Left lung (tissue), 10 donors: ENCODE measurements around the gene OS9. TPM values are rescaled to one million over a fixed set of nuclear protein-coding genes. Genes with fewer than 3 reads are reported as not detected.

Experiments used
- ATAC-seq: fragments of 200-7000 bp; cut with Tn5 transposase; one replicate; pipeline ENCODE4 v1.9.1; 2020; ENCODE audit warnings: moderate library complexity
- DNase-seq, 4 donors: peaks; one replicate each; pipeline ENCODE4 v3.0.0-alpha.2; 2013 to 2020
- H3K27ac ChIP-seq, 2 donors: fragments of 200-600 bp; sonication (generic) in 1 of 2; one replicate each; pipeline versions ENCODE4 v1.5.0 to v1.8.0; 2020 to 2021
- H3K27me3 ChIP-seq, 2 donors: fragments of 200-600 bp; sonication (generic) in 1 of 2; one replicate each; pipeline versions ENCODE4 v1.5.0 to v1.8.0; 2020 to 2021
- H3K36me3 ChIP-seq, 2 donors: fragments of 200-600 bp; sonication (generic) in 1 of 2; one replicate each; pipeline versions ENCODE4 v1.5.0 to v1.8.0; 2020 to 2021
- H3K4me1 ChIP-seq, 2 donors: fragments of 200-600 bp; one replicate each; pipeline ENCODE4 v1.8.0; 2021
- H3K4me3 ChIP-seq, 2 donors: fragments of 200-600 bp; sonication (generic) in 1 of 2; one replicate each; pipeline versions ENCODE4 v1.5.0 to v1.8.0; 2020 to 2021; ENCODE audit warnings: mild to moderate bottlenecking in 1 of 2
- H3K9me3 ChIP-seq, 2 donors: fragments of 200-600 bp; sonication (generic) in 1 of 2; one replicate each; pipeline versions ENCODE4 v1.5.0 to v1.8.0; 2020 to 2021
- intact Hi-C, 2 donors: fragments of 100-400 bp; cut with DNase I; formaldehyde crosslinking; loops; one replicate each; pipeline versions ENCODE4 v1.11.2 to v1.14.2; 2022
- polyA plus RNA-seq, 6 donors: library from polyadenylated mRNA; unstranded; fragments of 120-200 nt; gene quantifications; one replicate each; pipeline ENCODE4 v1.2.1, GENCODE V29; 2013; ENCODE audit not compliant: insufficient read length in 6 of 6
- total RNA-seq, 2 donors: library from RNA; stranded (reverse); fragmentation: NEBNext Ultra II Directional; extraction: Animal tissue kit (Norgen Biotek cat#: 25700); gene quantifications; one replicate each; pipeline ENCODE4 v1.2.1, GENCODE V29; 2021
- TF ChIP-seq, protein P1 (sequence below), 2 donors: fragments of 200-600 bp; sonication (generic) in 1 of 2; IDR thresholded peaks; one replicate each; pipeline versions ENCODE4 v1.5.0 to v1.8.0; 2021; ENCODE audit warnings: antibody characterized with exemption in 2 of 2
- donor health status: DM: no; HTN: yes; CAD: no.
- donor health status: DM: no; HTN: no; CAD: no.

Gene OS9
- total and polyA plus RNA-seq, 8 donors, result 200 to 321 (median 225) TPM

DNA sequence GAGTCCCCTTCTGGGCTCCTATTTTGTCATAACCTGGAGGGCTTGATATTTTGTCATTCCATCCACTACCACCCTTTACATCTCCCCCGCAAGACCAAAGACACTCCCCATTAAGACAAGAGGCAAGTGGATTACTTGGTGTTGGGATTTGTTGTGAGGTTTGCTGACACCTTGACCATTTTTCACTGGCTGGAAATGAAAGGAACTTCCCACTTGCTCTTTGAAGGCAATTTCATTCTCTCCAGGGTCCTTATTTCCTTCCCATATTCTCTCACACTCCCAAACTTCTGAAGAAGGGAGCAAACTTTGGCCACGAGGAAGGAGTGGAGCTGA, 29.7 kb downstream of the OS9 start:
- no peak overlapping the region for H3K4me3 ChIP-seq
- H3K4me1 ChIP-seq, result peaks cover 4 to 6% of the 10 kb centered on the region in 2 donors
- intact Hi-C loops, result no loop called here
- H3K36me3 ChIP-seq, result peaks cover 0 to 66% of the 10 kb centered on the region in 2 donors
- peaks cover 0 to 7% of the 10 kb centered on the region in 2 donors for H3K27me3 ChIP-seq
- DNase-seq, result no peak
- no peak overlapping the region for H3K27ac ChIP-seq
- TF ChIP-seq, protein P1, sequence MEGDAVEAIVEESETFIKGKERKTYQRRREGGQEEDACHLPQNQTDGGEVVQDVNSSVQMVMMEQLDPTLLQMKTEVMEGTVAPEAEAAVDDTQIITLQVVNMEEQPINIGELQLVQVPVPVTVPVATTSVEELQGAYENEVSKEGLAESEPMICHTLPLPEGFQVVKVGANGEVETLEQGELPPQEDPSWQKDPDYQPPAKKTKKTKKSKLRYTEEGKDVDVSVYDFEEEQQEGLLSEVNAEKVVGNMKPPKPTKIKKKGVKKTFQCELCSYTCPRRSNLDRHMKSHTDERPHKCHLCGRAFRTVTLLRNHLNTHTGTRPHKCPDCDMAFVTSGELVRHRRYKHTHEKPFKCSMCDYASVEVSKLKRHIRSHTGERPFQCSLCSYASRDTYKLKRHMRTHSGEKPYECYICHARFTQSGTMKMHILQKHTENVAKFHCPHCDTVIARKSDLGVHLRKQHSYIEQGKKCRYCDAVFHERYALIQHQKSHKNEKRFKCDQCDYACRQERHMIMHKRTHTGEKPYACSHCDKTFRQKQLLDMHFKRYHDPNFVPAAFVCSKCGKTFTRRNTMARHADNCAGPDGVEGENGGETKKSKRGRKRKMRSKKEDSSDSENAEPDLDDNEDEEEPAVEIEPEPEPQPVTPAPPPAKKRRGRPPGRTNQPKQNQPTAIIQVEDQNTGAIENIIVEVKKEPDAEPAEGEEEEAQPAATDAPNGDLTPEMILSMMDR (IDR thresholded peaks at IDR 0.05), result no peak
- no peaks in the 10 kb centered on the region for H3K9me3 ChIP-seq
- no peak for ATAC-seq

DNA sequence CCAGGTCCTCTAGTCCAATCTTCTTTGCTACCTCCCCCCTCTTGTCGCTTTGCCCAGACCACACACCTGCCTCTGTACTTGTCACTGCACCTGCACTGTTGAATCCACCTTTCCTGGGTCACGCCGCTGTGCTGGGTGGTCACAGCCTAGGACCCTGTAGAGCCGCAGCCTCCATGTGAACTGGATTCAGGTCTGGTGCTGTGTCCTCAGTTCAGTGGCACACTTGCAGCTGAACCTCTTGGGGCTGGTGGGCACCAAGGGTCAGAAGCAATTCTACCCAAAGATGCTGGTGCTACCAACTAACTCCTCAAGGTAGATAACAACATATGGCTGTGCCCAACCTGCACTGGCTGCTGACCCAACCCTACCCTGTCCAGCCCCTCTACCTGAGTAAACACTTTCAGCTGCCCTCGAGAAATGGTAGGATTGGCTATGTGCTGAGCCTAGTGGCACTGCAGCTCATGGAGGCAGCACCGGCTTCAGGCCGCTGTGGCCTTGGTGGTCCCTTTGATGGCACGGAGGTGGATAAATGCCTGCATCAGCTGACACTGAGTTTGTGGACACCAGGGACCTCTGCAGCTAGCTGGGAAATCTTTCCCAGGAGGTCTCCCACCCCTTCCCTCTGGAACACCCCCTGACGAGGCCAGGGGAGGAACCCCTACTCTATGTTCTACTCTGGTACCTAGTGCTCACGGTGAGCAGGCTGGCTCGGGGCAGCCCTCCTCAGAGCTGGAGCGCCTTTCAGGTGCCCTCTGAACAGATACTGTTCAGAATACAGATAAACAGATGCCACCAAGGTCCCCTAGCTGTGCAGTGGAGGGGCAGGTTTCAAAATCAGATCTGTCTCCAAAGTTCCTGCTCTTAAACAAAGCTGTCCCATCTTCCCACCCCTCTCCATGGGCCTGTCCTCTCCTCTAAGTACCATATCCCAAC, 30.3 kb downstream of the OS9 start:
- TF ChIP-seq, protein P1 (IDR thresholded peaks at IDR 0.05), result no peak
- no peak overlapping the region for H3K4me3 ChIP-seq
- H3K9me3 ChIP-seq, result no peaks in the 10 kb centered on the region
- no peak overlapping the region for H3K27ac ChIP-seq
- H3K36me3 ChIP-seq, result peaks cover 0 to 61% of the 10 kb centered on the region in 2 donors
- DNase-seq (no peak), ATAC-seq (no peak)
- peaks cover 0 to 7% of the 10 kb centered on the region in 2 donors for H3K27me3 ChIP-seq
- peaks cover 4 to 6% of the 10 kb centered on the region in 2 donors for H3K4me1 ChIP-seq
- intact Hi-C loops, result no loop called here

DNA sequence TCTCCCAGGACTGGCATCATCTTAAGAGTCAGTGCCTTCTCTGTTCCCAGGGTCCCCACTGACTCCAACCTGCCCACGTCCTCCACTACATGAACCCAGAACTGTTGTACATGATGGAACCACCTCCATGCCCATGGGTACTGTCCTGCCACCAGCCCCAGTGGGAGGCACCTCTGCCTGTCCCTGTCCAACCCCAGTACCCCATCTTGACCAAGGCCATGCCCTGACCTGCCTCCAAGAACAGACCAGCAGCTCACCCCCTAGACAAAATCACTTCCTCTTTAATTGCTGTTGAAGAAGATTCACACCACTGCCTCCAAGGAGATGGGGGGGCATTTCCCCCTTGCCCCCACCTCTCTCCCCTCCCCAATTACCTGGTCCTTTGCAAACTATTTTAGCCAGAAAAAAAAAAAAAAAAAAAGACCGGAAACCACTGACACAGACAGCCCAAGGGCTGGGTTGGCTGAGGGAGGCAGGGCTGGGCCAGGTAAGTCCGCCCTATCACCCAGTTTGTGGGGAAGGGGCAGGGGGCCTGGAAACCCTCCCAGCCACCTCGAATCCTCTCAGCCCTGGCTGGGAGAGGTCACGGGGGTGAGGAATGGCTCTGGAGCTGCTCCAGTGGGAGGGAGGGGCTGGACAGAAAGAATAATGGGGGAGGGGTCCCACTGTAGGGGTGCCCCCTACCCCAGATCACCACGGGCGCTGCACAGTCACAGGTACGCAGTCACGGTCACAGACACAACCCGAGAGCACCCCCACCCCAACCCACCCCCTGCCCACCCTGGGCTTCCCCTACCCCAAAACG, 31.2 kb downstream of the OS9 start:
- TF ChIP-seq, protein P1 (IDR thresholded peaks at IDR 0.05), result no peak
- no peak for ATAC-seq
- DNase-seq, result no peak
- peaks cover 4 to 6% of the 10 kb centered on the region in 2 donors for H3K4me1 ChIP-seq
- peaks cover 0 to 61% of the 10 kb centered on the region in 2 donors for H3K36me3 ChIP-seq
- no peak overlapping the region for H3K4me3 ChIP-seq
- intact Hi-C loops, result no loop called here
- no peaks in the 10 kb centered on the region for H3K9me3 ChIP-seq
- H3K27ac ChIP-seq, result no peak overlapping the region
- H3K27me3 ChIP-seq, result peaks cover 0 to 7% of the 10 kb centered on the region in 2 donors

DNA sequence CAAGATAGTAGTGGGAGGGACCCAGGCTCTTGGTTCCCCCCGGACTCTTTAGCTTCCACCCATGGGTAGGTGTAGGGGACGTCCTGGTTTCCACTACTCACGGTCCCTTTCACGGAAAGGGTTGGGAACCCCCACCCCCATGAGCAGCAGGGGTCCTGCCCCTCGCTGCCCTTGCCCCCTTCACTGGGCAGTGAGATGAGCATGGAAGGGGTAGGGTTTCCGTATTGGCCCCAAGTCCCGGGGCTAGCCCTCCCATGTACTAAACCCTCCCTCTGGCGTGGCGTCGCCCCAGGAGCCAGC, 31.9 kb downstream of the OS9 start:
- peaks cover 0 to 61% of the 10 kb centered on the region in 2 donors for H3K36me3 ChIP-seq
- ATAC-seq, result no peak
- TF ChIP-seq, protein P1 (IDR thresholded peaks at IDR 0.05), result no peak
- DNase-seq, result no peak
- peak overlapping the region in 1 of 2 donors; percentile 67 for H3K27ac ChIP-seq
- peaks cover 0 to 7% of the 10 kb centered on the region in 2 donors for H3K27me3 ChIP-seq
- intact Hi-C loops, result no loop called here
- H3K4me3 ChIP-seq, result peak overlapping the region; percentile 51 to 55
- peaks cover 4 to 6% of the 10 kb centered on the region in 2 donors for H3K4me1 ChIP-seq
- H3K9me3 ChIP-seq, result no peaks in the 10 kb centered on the region
